ENCODE results near the gene THRSP.

DNA sequence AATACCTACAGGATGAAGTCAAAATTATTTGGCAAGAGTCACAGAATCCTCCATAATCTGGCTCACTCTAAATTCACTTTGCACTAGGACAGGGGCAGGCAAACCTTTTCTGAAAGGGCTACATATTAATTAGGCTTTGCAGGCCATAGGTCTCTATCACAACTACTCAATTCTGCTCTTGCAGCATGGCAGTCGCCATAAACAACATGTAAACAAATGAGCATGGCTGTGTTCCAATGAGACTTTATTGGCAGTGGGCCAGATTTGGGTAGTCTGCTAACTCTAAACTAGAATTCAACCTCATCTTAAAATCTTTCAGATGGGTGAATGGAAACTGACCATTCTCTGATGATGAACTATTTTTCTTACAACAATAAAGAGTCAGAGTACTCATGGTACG, 5.8 kb downstream of the THRSP start:
- TF ChIP-seq CTCF (IDR thresholded peaks at IDR 0.05): no peak
- TF ChIP-seq POLR2A (IDR thresholded peaks at IDR 0.05): no peak

All from right lobe of liver (tissue), 4 donors.